ENCODE results near the gene GLOD5.

DNA sequence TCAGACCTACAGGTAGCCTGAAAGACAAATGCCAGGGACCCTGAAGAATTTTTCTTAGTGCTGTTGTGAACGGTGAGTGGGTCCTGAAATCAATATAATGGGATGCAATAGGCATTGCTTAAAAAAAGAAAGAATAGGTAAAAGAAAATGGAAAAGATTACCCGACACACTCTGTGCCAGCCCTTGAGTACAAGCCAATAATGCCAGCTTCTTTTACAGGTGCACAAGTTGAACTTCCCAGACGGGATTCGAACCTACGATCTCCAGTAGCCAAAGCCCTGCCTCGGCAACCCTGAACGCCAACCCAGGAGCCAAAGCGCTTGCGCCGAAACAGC lies 24.7 kb upstream of the GLOD5 start:
- TF ChIP-seq CTCF (conservative IDR thresholded peaks at IDR 0.05; ENCODE audit: low read depth, low read length) = no peak
- no peak for TF ChIP-seq POLR2A (IDR thresholded peaks at IDR 0.05; ENCODE audit: low read depth, low read length)
- no peak for TF ChIP-seq MXI1 (IDR thresholded peaks at IDR 0.05; ENCODE audit: borderline replicate concordance, low read depth, low read length)
- TF ChIP-seq CHD1 (IDR thresholded peaks at IDR 0.05; ENCODE audit: low read depth, low read length) = no peak
- no peak for TF ChIP-seq SMC3 (IDR thresholded peaks at IDR 0.05; ENCODE audit: low read depth, low read length)
- no peak for TF ChIP-seq MAZ (IDR thresholded peaks at IDR 0.05; ENCODE audit: borderline replicate concordance, low read depth, low read length)
- no peak for TF ChIP-seq USF2 (IDR thresholded peaks at IDR 0.05; ENCODE audit: low read depth, low read length)
- TF ChIP-seq, protein P1, sequence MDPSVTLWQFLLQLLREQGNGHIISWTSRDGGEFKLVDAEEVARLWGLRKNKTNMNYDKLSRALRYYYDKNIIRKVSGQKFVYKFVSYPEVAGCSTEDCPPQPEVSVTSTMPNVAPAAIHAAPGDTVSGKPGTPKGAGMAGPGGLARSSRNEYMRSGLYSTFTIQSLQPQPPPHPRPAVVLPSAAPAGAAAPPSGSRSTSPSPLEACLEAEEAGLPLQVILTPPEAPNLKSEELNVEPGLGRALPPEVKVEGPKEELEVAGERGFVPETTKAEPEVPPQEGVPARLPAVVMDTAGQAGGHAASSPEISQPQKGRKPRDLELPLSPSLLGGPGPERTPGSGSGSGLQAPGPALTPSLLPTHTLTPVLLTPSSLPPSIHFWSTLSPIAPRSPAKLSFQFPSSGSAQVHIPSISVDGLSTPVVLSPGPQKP (IDR thresholded peaks at IDR 0.05; ENCODE audit: borderline replicate concordance, low read depth, low read length) = no peak
- no peak for TF ChIP-seq RAD21 (IDR thresholded peaks at IDR 0.05; ENCODE audit: low read length)
